ENCODE data around the gene C1QB. TPM values are rescaled to one million over a fixed set of nuclear protein-coding genes. Genes with fewer than 3 reads are reported as not detected.

C1QB gene
- total and polyA plus RNA-seq, 2 of the 4 experiments (the other 2 are of a cell fraction), result not detected

- Histone ChIP-seq H3K9ac (ENCODE audit: low read depth, low read length) (no peak overlapping the region), H3K18ac (ENCODE audit: low read depth, low read length) (no peak overlapping the region), H3K56ac (ENCODE audit: extremely low read depth, insufficient read depth, low read length) (no peak overlapping the region), H3K36me3 (ENCODE audit: control insufficient read depth, insufficient read depth, low read length) (no peaks in the 10 kb centered on the region), H2BK15ac (ENCODE audit: low read depth, low read length) (no peak overlapping the region), H4K20me1 (ENCODE audit: insufficient read depth, low read length) (no peaks in the 10 kb centered on the region), H4K91ac (ENCODE audit: insufficient read depth, low read depth, low read length) (no peak overlapping the region), H2AK9ac (replicated peaks; ENCODE audit: low read depth, low read length, poor library complexity) (no peak overlapping the region), H3K27me3 (ENCODE audit: control insufficient read depth, insufficient read depth, low read length) (peaks cover 2% of the 10 kb centered on the region; the same call in 1 of the 2 replicates), H2BK20ac (ENCODE audit: low read depth, low read length) (no peak overlapping the region), H3K4me2 (ENCODE audit: low read depth, low read length) (no peak overlapping the region), H3K4ac (ENCODE audit: low read depth, low read length) (0 out of 2 replicates have a peak overlapping the region, but pooled peaks have one; percentile 42), H2AK5ac (ENCODE audit: low read depth, low read length) (peak overlapping the region; percentile 21; the same call in 1 of the 2 replicates), H3K14ac (replicated peaks; ENCODE audit: low read depth, low read length) (no peak overlapping the region), H3K9me3 (ENCODE audit: control insufficient read depth, insufficient read depth, low read length) (no peaks in the 10 kb centered on the region), H3K23ac (ENCODE audit: low read depth, low read length) (no peak overlapping the region), H2AFZ (replicated peaks; ENCODE audit: low read length, poor library complexity) (peak overlapping the region; percentile 79), H2BK5ac (ENCODE audit: low read depth, low read length, poor library complexity, severe bottlenecking) (no peak overlapping the region), H2BK120ac (ENCODE audit: low read depth, low read length) (no peak overlapping the region), H3K27ac (ENCODE audit: insufficient read depth, low read length) (no peak overlapping the region), H3K4me1 (ENCODE audit: control insufficient read depth, insufficient read depth, low read length) (0 out of 2 replicates have a peak, but pooled peaks cover 1% of the 10 kb centered on the region), H3K79me1 (ENCODE audit: low read depth in 1 of 2, low read length in 2 of 2) (no peaks in the 10 kb centered on the region; a peak in 1 of 4 replicates), H4K8ac (ENCODE audit: low read depth in 2 of 2, low read length in 2 of 2) (no peak overlapping the region; a peak in 1 of 4 replicates), H3K4me3 (ENCODE audit: insufficient read depth, low read depth, low read length) (no peak overlapping the region), H4K5ac (ENCODE audit: low read depth, low read length) (no peak overlapping the region), H3K9me1 (ENCODE audit: insufficient read depth, low read length) (no peaks in the 10 kb centered on the region)
- CTCF ChIA-PET, result interaction anchor here (0.6 to 4.1 kb wide), 21 partner anchors 9 to 687 kb away, joined by 3 to 31 read pairs (median 4); no protein-coding TSS in a partner anchor
- intact Hi-C loops (cut with micrococcal nuclease), result loop anchor here (1.0 to 2.0 kb wide), 6 partner anchors 30 to 226 kb away; no protein-coding TSS in a partner anchor
- dilution Hi-C loops (cut with HindIII; ENCODE audit: low sequenced_read_pairs, unreplicated experiment), result no loop called here
- WGBS, 2 experiments (ENCODE audit: extremely low coverage in 2 of 2, insufficient read length in 1 of 2), result no CpG with 5 or more reads among the region's 2 CpGs
- in situ Hi-C loops (cut with MboI; ENCODE audit: low sequenced_read_pairs), result loop anchor here (10.0 kb wide), 1 partner anchor 180 kb away; no protein-coding TSS in a partner anchor
- ATAC-seq (ENCODE audit: low read depth) (peak; percentile 100), DNase-seq (peak; percentile 84)
- BruUV-seq (replicated peaks), result no TSS peak
- POLR2A ChIA-PET (ENCODE audit: unreplicated experiment), result no interaction called here
- 0 out of 2 replicates have a peak, but pooled peaks have one; percentile 38 for TF ChIP-seq FOS (IDR thresholded peaks at IDR 0.05; ENCODE audit: low read depth, low read length)
- peak; percentile 95 for TF ChIP-seq RAD21 (IDR thresholded peaks at IDR 0.05; ENCODE audit: low read length)
- peak; percentile 28; the same call in 1 of the 2 replicates for TF ChIP-seq MAZ (IDR thresholded peaks at IDR 0.05; ENCODE audit: borderline replicate concordance, low read depth, low read length)
- TF ChIP-seq RCOR1 (IDR thresholded peaks at IDR 0.05; ENCODE audit: insufficient replicate concordance, low read length), result no peak
- no peak for TF ChIP-seq MXI1 (IDR thresholded peaks at IDR 0.05; ENCODE audit: borderline replicate concordance, low read depth, low read length)
- TF ChIP-seq BHLHE40 (IDR thresholded peaks at IDR 0.05; ENCODE audit: low read depth, low read length), result no peak
- no peak for TF ChIP-seq MAFK (IDR thresholded peaks at IDR 0.05; ENCODE audit: low read depth, low read length)
- no peak for TF ChIP-seq CHD1 (IDR thresholded peaks at IDR 0.05; ENCODE audit: low read depth, low read length)
- TF ChIP-seq CEBPB (IDR thresholded peaks at IDR 0.05; ENCODE audit: low read depth, low read length), result no peak
- no peak for TF ChIP-seq NFE2L2 (IDR thresholded peaks at IDR 0.05; ENCODE audit: low read depth, low read length)
- TF ChIP-seq CTCF (conservative IDR thresholded peaks at IDR 0.05; ENCODE audit: low read depth, low read length), result peak; percentile 91
- peak; percentile 96 for TF ChIP-seq SMC3 (IDR thresholded peaks at IDR 0.05; ENCODE audit: low read depth, low read length)
- 0 out of 2 replicates have a peak, but pooled peaks have one; percentile 33 for TF ChIP-seq POLR2A (IDR thresholded peaks at IDR 0.05; ENCODE audit: low read depth, low read length)
- no peak for TF ChIP-seq ELK1 (IDR thresholded peaks at IDR 0.05; ENCODE audit: borderline replicate concordance, low read depth, low read length)
- TF ChIP-seq RFX5 (IDR thresholded peaks at IDR 0.05; ENCODE audit: low read depth, low read length), result no peak
Observed at GRCh38 chr1:22704440-22705067, 51.5 kb downstream of the C1QB start.
